ENCODE data around the gene DDA1. TPM values are rescaled to one million over a fixed set of nuclear protein-coding genes. Genes with fewer than 3 reads are reported as not detected.
A peak's percentile ranks its signal among the peaks of the same experiment; 100 is the strongest.

The DDA1 gene
- total RNA-seq, 1 donor from 2014 or later = 30.4 TPM

DNA sequence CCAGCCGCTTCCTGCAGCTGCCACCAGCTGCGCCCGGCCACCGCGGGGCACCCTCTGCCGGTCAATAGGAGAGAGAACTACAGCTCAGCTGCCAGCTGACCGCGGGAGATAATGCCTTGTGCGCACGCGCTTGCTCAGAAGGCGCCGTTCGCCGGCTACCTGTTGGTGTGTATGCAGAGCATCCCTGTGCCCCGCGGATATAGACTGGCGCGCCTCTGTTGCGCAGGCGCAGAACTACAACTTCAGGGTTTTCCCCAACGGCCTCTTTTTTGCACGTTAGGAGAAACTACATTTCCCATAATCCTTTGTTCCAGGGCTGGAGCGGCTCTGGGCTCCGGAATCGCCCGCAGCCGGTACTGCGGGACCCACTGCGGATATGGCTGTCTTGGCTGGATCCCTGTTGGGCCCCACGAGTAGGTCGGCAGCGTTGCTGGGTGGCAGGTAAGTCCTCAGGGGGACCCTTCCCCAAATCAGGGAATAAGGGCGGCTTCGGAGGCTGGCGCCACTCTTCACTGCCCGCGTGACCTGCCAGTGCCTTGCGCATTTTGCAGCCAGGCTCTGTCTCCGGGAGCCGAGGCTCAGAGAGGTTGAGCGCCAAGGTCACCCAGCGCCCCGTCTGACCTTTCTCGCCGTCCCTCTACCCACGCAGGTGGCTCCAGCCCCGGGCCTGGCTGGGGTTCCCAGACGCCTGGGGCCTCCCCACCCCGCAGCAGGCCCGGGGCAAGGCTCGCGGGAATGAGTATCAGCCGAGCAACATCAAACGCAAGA, 3.7 kb upstream of the DDA1 start, which contains the start of gene MRPL34:
Gene MRPL34 (plus strand): TSS at position 356 of the 768 bp plus-strand sequence. CDS start 21 bp downstream, at position 377.
- TF ChIP-seq, protein P1, sequence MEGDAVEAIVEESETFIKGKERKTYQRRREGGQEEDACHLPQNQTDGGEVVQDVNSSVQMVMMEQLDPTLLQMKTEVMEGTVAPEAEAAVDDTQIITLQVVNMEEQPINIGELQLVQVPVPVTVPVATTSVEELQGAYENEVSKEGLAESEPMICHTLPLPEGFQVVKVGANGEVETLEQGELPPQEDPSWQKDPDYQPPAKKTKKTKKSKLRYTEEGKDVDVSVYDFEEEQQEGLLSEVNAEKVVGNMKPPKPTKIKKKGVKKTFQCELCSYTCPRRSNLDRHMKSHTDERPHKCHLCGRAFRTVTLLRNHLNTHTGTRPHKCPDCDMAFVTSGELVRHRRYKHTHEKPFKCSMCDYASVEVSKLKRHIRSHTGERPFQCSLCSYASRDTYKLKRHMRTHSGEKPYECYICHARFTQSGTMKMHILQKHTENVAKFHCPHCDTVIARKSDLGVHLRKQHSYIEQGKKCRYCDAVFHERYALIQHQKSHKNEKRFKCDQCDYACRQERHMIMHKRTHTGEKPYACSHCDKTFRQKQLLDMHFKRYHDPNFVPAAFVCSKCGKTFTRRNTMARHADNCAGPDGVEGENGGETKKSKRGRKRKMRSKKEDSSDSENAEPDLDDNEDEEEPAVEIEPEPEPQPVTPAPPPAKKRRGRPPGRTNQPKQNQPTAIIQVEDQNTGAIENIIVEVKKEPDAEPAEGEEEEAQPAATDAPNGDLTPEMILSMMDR (IDR thresholded peaks at IDR 0.05) = peak; percentile 89
- no peaks in the 10 kb centered on the region for H3K36me3 ChIP-seq
- intact Hi-C loops (cut with DNase I) = no loop called here
- DNase-seq = peak; percentile 99
- peak; percentile 75 for ATAC-seq
- H3K4me3 ChIP-seq = peak within 1 kb of the TSS; percentile 90
- H3K27ac ChIP-seq = peak within 1 kb of the TSS; percentile 94
- H3K4me1 ChIP-seq = peaks cover 43% of the 10 kb centered on the region
- no peaks in the 10 kb centered on the region for H3K9me3 ChIP-seq
- H3K27me3 ChIP-seq = no peaks in the 10 kb centered on the region

DNA sequence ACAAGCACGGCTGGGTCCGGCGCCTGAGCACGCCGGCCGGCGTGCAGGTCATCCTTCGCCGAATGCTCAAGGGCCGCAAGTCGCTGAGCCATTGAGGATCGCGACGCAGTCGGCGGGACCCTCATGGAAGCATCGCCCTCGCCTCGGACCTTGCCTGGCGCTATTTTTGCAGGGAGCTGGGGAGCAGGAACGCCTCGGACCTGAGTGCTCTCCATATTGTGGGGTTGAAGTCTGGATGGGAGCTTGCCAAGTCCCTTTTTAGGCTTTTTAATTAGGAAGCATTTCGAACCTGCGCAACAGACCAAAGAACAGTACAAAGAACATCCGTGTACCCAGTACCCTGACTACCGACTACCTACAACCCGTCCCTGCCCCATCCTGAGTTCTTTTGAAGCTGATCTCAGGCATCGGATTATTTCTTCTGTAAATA, 3.1 kb upstream of the DDA1 start:
- Histone ChIP-seq H3K27me3 (no peaks in the 10 kb centered on the region), H3K36me3 (no peaks in the 10 kb centered on the region), H3K4me1 (peaks cover 49% of the 10 kb centered on the region), H3K9me3 (no peaks in the 10 kb centered on the region), H3K4me3 (peak overlapping the region; percentile 90), H3K27ac (peak overlapping the region; percentile 94)
- ATAC-seq = no peak
- TF ChIP-seq, protein P1 (IDR thresholded peaks at IDR 0.05) = no peak
- intact Hi-C loops (cut with DNase I) = no loop called here
- no peak for DNase-seq

DNA sequence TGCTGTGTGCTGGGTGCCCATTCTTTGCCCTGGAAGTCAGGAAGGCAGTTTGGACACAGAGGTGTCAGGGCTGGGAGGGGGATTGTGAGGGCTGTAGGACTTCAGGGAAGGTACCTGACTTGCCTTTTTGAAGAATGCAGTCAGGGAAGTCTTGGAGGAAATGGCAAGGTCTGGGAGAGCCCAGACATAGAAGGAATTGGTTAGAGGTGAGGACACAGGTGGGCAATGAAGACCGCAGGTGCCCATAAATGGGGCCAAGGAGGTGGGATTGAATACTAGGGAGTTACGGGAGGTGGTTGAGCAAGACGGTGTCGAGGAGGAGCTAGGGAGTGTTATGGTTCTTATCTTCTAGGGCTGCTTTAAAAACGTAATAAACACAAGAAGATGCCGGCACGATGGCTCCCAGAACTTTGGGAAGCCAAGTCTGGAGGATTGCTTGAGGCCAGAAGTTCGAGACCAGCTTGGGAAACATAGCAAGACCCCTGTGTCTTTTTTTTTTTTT, 1.4 kb upstream of the DDA1 start:
- TF ChIP-seq, protein P1 (IDR thresholded peaks at IDR 0.05) = no peak
- no peak overlapping the region for H3K4me3 ChIP-seq
- no peaks in the 10 kb centered on the region for H3K9me3 ChIP-seq
- ATAC-seq = no peak
- no peak overlapping the region for H3K27ac ChIP-seq
- intact Hi-C loops (cut with DNase I) = no loop called here
- H3K4me1 ChIP-seq = peaks cover 44% of the 10 kb centered on the region
- no peaks in the 10 kb centered on the region for H3K36me3 ChIP-seq
- H3K27me3 ChIP-seq = no peaks in the 10 kb centered on the region
- no peak for DNase-seq

DNA sequence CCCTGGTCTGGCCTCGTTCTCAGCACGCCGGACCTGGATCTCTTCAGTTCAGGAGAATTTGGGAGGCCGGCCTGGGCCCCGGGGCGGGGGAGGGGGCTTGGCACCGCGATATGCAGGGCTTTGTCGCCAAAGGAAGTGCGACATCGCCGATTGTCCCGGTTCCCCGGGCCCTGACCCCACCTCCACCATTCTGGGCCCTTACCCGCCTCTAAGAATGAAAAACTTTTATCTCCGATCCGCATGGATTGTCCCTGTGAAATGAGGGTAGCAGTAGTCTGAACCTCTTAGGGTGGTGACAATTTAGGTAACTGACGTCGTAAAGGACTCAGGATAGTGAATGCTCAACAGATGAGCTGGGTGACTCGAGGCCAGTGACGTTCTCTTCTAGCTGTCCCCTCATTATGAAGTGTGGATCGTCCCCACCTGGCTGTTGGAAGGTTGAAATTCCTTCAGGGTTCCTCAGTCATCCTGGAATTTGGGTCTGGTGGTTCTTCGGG, 650 bp downstream of the DDA1 start:
- TF ChIP-seq, protein P1 (IDR thresholded peaks at IDR 0.05) = no peak
- intact Hi-C loops (cut with DNase I) = no loop called here
- ATAC-seq (no peak), DNase-seq (no peak)
- H3K27me3 ChIP-seq = no peaks in the 10 kb centered on the region
- H3K27ac ChIP-seq = peak overlapping the region; percentile 83
- peak overlapping the region; percentile 79 for H3K4me3 ChIP-seq
- peaks cover 14% of the 10 kb centered on the region for H3K36me3 ChIP-seq
- H3K4me1 ChIP-seq = peaks cover 31% of the 10 kb centered on the region
- no peaks in the 10 kb centered on the region for H3K9me3 ChIP-seq

DNA sequence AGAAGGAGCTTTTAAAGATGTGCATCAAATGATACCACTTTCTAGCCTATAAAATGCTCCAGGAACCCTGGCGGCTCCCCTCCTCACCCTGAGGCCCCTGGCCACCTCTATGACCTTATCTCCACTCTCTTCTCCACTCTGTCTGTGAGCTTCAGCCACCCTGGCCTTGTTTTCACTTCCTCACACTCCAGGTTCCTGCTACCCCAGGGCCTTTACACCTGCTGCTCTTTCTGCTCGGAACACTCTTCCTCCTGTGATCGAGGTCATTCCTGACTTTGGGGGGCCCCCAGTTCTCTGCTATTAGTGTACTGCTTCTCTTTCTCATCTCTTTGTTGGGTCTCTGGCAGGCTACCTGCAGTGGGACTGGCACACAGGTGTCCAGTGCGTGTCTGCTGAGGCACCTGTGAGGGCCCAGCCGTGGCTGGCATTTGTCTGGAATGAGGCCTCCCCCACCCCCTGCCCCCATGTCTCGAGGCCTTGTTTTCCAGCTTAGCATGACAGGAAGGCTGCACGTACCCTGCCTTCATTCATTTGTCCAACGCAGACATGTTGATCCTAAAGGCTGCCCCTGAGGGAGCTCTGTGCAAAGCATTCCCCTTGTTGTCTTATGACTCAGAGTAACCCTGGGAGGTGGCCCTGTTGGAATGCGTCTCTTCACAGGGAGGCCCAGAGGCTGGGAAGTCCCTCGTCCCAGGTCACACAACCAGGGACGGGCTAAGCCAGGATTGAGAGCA, 2.3 kb downstream of the DDA1 start:
- Histone ChIP-seq H3K27me3 (no peaks in the 10 kb centered on the region), H3K4me3 (no peak overlapping the region), H3K36me3 (peaks cover 28% of the 10 kb centered on the region), H3K4me1 (peaks cover 22% of the 10 kb centered on the region), H3K27ac (no peak overlapping the region), H3K9me3 (no peaks in the 10 kb centered on the region)
- intact Hi-C loops (cut with DNase I) = no loop called here
- no peak for DNase-seq
- TF ChIP-seq, protein P1 (IDR thresholded peaks at IDR 0.05) = no peak
- ATAC-seq = peak; percentile 7
